ENCODE results near the gene NR1I2. TPM values are rescaled to one million over a fixed set of nuclear protein-coding genes. Genes with fewer than 3 reads are reported as not detected.

Gene NR1I2
- total and polyA plus RNA-seq, 9 donors, result 0.20 to 0.62 (median 0.34) TPM

DNA sequence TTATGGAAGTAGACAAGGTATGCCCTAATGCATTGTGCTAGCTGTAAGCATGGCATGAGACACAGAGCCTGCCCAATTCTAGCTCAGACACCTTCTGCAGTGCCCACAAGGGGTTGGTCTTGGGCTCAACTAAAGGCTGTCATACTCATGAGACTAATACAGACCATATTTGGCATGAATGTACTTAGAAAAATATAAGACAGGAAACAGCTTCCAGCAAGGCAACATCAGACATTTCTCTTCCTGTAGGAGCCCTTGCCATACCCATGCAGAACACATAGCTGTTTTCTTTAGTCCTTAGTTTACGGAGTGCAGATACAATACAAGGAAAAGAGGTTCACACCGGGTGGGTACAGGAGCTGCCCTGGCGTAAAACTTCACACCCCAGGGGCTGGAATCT lies 30.5 kb upstream of the NR1I2 start:
- Histone ChIP-seq H3K36me3 (no peaks in the 10 kb centered on the region), H3K4me3 (no peak overlapping the region), H3K4me1 (ENCODE audit: insufficient read depth) (no peaks in the 10 kb centered on the region), H3K27ac (no peak overlapping the region), H3K9me3 (peaks cover 0 to 3% of the 10 kb centered on the region in 2 donors), H3K27me3 (no peaks in the 10 kb centered on the region)
- 88 to 94% (median 93%) methylated on average over 3 of the region's 3 CpGs for WGBS, 3 donors
- no peak for DNase-seq
- intact Hi-C loops (cut with DNase I), result no loop called here
- TF ChIP-seq POLR2A (IDR thresholded peaks at IDR 0.05) (no peak), EP300 (IDR thresholded peaks at IDR 0.05) (no peak)
- TF ChIP-seq, protein P1, sequence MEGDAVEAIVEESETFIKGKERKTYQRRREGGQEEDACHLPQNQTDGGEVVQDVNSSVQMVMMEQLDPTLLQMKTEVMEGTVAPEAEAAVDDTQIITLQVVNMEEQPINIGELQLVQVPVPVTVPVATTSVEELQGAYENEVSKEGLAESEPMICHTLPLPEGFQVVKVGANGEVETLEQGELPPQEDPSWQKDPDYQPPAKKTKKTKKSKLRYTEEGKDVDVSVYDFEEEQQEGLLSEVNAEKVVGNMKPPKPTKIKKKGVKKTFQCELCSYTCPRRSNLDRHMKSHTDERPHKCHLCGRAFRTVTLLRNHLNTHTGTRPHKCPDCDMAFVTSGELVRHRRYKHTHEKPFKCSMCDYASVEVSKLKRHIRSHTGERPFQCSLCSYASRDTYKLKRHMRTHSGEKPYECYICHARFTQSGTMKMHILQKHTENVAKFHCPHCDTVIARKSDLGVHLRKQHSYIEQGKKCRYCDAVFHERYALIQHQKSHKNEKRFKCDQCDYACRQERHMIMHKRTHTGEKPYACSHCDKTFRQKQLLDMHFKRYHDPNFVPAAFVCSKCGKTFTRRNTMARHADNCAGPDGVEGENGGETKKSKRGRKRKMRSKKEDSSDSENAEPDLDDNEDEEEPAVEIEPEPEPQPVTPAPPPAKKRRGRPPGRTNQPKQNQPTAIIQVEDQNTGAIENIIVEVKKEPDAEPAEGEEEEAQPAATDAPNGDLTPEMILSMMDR (IDR thresholded peaks at IDR 0.05), result no peak

DNA sequence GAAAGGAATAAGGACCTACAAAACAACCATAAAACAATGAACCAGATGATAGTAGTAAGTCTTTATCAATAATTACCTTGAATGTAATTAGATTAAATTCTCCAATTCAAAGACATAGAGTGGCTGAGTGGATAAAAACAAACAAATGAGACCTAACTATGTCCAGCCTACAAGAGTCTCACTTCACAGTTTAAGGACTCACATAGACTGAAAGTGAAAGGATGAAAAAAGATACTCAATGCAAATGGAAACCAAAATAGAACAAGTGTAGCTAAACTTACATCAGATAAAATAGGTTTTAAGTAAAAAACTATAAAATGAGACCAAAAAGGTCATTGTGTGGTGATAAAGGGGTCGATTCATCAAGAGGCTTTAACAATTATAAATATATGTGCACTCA lies 21.9 kb upstream of the NR1I2 start:
- Histone ChIP-seq H3K27ac (no peak overlapping the region), H3K9me3 (no peaks in the 10 kb centered on the region), H3K4me1 (ENCODE audit: insufficient read depth) (no peaks in the 10 kb centered on the region), H3K36me3 (no peaks in the 10 kb centered on the region), H3K27me3 (no peaks in the 10 kb centered on the region), H3K4me3 (no peak overlapping the region)
- TF ChIP-seq, protein P1 (IDR thresholded peaks at IDR 0.05), result no peak
- TF ChIP-seq POLR2A (IDR thresholded peaks at IDR 0.05) (no peak), EP300 (IDR thresholded peaks at IDR 0.05) (no peak)
- no peak for DNase-seq
- 88 to 90% (median 88%) methylated on average over 1 of the region's 1 CpG for WGBS, 3 donors
- intact Hi-C loops (cut with DNase I), result no loop called here

DNA sequence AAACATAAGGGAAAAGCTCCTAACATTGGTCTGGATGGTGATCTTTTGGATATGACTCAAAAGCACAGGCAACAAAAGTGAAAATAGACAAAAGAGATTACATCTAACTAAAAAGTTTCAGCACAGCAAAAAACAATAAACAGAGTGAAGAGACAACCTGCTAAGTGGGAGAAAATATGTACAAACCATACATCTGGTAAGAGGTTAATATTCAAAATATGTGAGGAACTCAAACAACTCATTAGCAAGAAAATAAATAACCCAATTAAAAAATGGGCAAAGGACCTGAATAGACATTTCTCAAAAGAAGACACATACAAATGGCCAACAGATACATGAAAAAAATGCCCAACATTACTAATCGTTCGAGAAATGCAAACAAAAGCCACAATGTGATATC lies 19.0 kb upstream of the NR1I2 start:
- Histone ChIP-seq H3K27me3 (no peaks in the 10 kb centered on the region), H3K27ac (no peak overlapping the region), H3K4me3 (no peak overlapping the region), H3K9me3 (no peaks in the 10 kb centered on the region), H3K4me1 (ENCODE audit: insufficient read depth) (no peaks in the 10 kb centered on the region), H3K36me3 (no peaks in the 10 kb centered on the region)
- no peak for DNase-seq
- intact Hi-C loops (cut with DNase I), result no loop called here
- 49 to 61% (median 51%) methylated on average over 2 of the region's 2 CpGs for WGBS, 3 donors
- TF ChIP-seq EP300 (IDR thresholded peaks at IDR 0.05), result no peak
- TF ChIP-seq, protein P1 (IDR thresholded peaks at IDR 0.05), result no peak
- TF ChIP-seq POLR2A (IDR thresholded peaks at IDR 0.05), result no peak

DNA sequence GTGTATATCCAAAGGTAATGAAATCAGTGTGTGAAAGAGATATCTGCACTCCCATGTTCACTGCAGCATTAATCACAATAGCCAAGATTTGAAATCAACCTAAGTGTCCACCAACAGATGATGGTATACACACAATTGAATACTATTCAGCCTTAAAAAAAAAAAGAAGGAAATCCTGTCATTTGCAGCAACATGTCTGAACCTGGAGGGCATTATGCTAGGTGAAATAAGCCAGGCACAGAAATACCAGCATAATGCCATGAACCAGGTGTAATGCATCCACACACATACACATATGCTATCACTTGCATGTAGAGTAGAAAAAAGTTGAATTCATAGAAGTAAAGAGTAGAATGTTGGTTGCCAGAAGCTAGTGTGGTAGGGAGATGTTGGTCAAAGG lies 18.4 kb upstream of the NR1I2 start:
- no peak for DNase-seq
- no peaks in the 10 kb centered on the region for H3K9me3 ChIP-seq
- no peak overlapping the region for H3K27ac ChIP-seq
- H3K27me3 ChIP-seq, result no peaks in the 10 kb centered on the region
- TF ChIP-seq EP300 (IDR thresholded peaks at IDR 0.05), result no peak
- TF ChIP-seq, protein P1 (IDR thresholded peaks at IDR 0.05), result no peak
- no peak for TF ChIP-seq POLR2A (IDR thresholded peaks at IDR 0.05)
- H3K4me1 ChIP-seq (ENCODE audit: insufficient read depth), result no peaks in the 10 kb centered on the region
- no peak overlapping the region for H3K4me3 ChIP-seq
- H3K36me3 ChIP-seq, result no peaks in the 10 kb centered on the region
- intact Hi-C loops (cut with DNase I), result no loop called here

DNA sequence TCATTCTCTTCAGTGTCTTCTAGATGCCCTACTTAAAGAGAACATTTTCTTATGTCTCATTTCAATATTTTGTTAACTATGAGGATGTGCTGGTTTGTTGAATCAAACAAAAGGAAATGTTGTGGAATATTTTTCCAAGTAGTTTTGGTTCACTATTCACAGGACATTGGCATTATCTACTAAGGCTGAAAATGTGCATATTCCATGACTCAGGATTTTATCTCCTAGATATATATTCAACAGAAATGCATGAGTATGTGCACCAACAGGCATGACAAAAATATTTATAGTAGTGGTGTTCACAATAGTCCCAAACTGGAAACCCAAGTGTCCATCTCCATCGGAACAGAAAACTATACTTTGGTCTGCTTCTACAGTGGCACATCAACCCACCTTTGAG lies 16.7 kb upstream of the NR1I2 start:
- Histone ChIP-seq H3K4me1 (ENCODE audit: insufficient read depth) (no peaks in the 10 kb centered on the region), H3K27me3 (no peaks in the 10 kb centered on the region), H3K36me3 (no peaks in the 10 kb centered on the region), H3K4me3 (no peak overlapping the region), H3K27ac (no peak overlapping the region), H3K9me3 (no peaks in the 10 kb centered on the region)
- no peak for TF ChIP-seq EP300 (IDR thresholded peaks at IDR 0.05)
- TF ChIP-seq POLR2A (IDR thresholded peaks at IDR 0.05), result no peak
- TF ChIP-seq, protein P1 (IDR thresholded peaks at IDR 0.05), result no peak
- DNase-seq, result no peak
- 34 to 69% (median 63%) methylated on average over 1 of the region's 1 CpG for WGBS, 3 donors
- intact Hi-C loops (cut with DNase I), result no loop called here
